ENCODE results near the gene SMIM15.

DNA sequence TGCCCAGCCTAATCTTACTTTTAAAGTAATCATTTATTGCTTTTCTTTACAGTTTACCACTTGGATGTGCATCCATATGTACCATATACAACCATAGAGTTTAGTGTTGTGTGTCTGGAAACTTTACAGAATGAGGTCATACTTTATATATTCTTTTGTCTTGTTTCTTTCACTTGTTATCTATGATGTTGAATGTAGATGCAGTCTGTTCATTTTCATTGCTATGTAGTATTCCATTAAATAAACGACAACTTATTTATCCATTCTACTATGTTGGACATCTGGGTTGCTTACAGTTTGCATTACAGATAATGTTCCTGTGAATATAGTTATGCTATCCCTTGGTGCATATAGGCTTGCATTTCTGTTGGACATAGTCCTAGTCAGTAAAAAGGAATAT, 21.3 kb upstream of the SMIM15 start:
- TF ChIP-seq, protein P1, sequence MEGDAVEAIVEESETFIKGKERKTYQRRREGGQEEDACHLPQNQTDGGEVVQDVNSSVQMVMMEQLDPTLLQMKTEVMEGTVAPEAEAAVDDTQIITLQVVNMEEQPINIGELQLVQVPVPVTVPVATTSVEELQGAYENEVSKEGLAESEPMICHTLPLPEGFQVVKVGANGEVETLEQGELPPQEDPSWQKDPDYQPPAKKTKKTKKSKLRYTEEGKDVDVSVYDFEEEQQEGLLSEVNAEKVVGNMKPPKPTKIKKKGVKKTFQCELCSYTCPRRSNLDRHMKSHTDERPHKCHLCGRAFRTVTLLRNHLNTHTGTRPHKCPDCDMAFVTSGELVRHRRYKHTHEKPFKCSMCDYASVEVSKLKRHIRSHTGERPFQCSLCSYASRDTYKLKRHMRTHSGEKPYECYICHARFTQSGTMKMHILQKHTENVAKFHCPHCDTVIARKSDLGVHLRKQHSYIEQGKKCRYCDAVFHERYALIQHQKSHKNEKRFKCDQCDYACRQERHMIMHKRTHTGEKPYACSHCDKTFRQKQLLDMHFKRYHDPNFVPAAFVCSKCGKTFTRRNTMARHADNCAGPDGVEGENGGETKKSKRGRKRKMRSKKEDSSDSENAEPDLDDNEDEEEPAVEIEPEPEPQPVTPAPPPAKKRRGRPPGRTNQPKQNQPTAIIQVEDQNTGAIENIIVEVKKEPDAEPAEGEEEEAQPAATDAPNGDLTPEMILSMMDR (IDR thresholded peaks at IDR 0.05; ENCODE audit: low read length) = no peak
- no peak for TF ChIP-seq EZH2 (optimal IDR thresholded peaks at IDR 0.05; ENCODE audit: low read depth, low read length)

Data from MM.1S (cell line).